ENCODE results near the gene PDCD7.
"Not testable (repeated sequence)": the region's sequence is repeated elsewhere in the genome, so short reads cannot be mapped to it uniquely, and the experiment has no call there.

DNA sequence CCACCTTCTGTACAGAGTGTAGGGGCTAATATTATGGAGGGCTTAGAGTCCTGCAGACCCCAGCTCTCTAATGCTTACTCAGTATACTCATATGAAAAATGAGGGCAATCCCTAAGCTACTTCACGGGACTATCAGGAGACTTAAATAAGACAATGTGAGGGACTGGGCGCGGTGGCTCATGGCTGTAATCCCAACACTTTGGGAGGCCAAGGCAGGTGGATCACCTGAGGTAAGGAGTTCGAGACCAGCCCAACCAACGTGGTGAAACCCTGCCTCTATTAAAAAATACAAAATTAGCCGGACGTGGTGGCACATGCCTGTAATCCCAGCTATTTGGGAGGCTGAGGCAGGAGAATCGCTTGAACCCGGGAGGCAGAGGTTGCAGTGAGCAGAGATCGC lies 33.8 kb downstream of the PDCD7 start:
- TF ChIP-seq TAF1 (IDR thresholded peaks at IDR 0.05; ENCODE audit: low read depth, low read length); POLR2A (IDR thresholded peaks at IDR 0.05; ENCODE audit: low read depth, low read length); POLR2AphosphoS5 (IDR thresholded peaks at IDR 0.05; ENCODE audit: low read depth, low read length); PAX5 (IDR thresholded peaks at IDR 0.05; ENCODE audit: insufficient read depth, low read length, severe bottlenecking); SPI1 (IDR thresholded peaks at IDR 0.05; ENCODE audit: low read depth, low read length); POU2F2 (IDR thresholded peaks at IDR 0.05; ENCODE audit: low read depth, low read length): not testable (repeated sequence)

Measured in GM12891 (cell line).